Measurements from ENCODE around the gene OMA1. TPM values are rescaled to one million over a fixed set of nuclear protein-coding genes. Genes with fewer than 3 reads are reported as not detected.
A peak's percentile ranks its signal among the peaks of the same experiment; 100 is the strongest.

Gene OMA1
- total RNA-seq, 1 donor from 2014 or later: 16.1 TPM

- no peak for TF ChIP-seq CTCF (conservative IDR thresholded peaks at IDR 0.05; ENCODE audit: low read depth, low read length)
- no peak for DNase-seq (ENCODE audit: low read depth)
Observed at GRCh38 chr1:58574816-58575215, 28.3 kb upstream of the OMA1 start.

GRCh38 chr1:58573705-58574591 lies 27.4 kb upstream of the OMA1 start:
- peak; percentile 73 for DNase-seq (ENCODE audit: low read depth)
- no peak for TF ChIP-seq CTCF (conservative IDR thresholded peaks at IDR 0.05; ENCODE audit: low read depth, low read length)
- no peak overlapping the region for H3K4me3 ChIP-seq (ENCODE audit: low read depth, low read length)

More at GRCh38 chr1:58574816-58575215, 28.3 kb upstream of the OMA1 start:
- H3K4me3 ChIP-seq (ENCODE audit: low read depth, low read length): peak overlapping the region; percentile 60

GRCh38 chr1:58573138-58573537 lies 26.6 kb upstream of the OMA1 start:
- no peak for TF ChIP-seq CTCF (conservative IDR thresholded peaks at IDR 0.05; ENCODE audit: low read depth, low read length)
- no peak overlapping the region for H3K4me3 ChIP-seq (ENCODE audit: low read depth, low read length)
- DNase-seq (ENCODE audit: low read depth): no peak

- TF ChIP-seq CTCF (conservative IDR thresholded peaks at IDR 0.05; ENCODE audit: low read depth, low read length): no peak
- no peak overlapping the region for H3K4me3 ChIP-seq (ENCODE audit: low read depth, low read length)
- no peak for DNase-seq (ENCODE audit: low read depth)
Observed at GRCh38 chr1:58572690-58573089, 26.2 kb upstream of the OMA1 start.

- H3K4me3 ChIP-seq (ENCODE audit: low read depth, low read length): no peak overlapping the region
- no peak for DNase-seq (ENCODE audit: low read depth)
- TF ChIP-seq CTCF (conservative IDR thresholded peaks at IDR 0.05; ENCODE audit: low read depth, low read length): no peak
Observed at GRCh38 chr1:58571616-58572015, 25.1 kb upstream of the OMA1 start.

- no peak for DNase-seq (ENCODE audit: low read depth)
- no peak for TF ChIP-seq CTCF (conservative IDR thresholded peaks at IDR 0.05; ENCODE audit: low read depth, low read length)
- no peak overlapping the region for H3K4me3 ChIP-seq (ENCODE audit: low read depth, low read length)
Observed at GRCh38 chr1:58570817-58571216, 24.3 kb upstream of the OMA1 start.

- TF ChIP-seq CTCF (conservative IDR thresholded peaks at IDR 0.05; ENCODE audit: low read depth, low read length): no peak
- H3K4me3 ChIP-seq (ENCODE audit: low read depth, low read length): no peak overlapping the region
- DNase-seq (ENCODE audit: low read depth): no peak
Observed at GRCh38 chr1:58570094-58570493, 23.6 kb upstream of the OMA1 start.

Measured in epithelial cell of proximal tubule (primary cell).